ENCODE data around the gene EPOP.
A peak's percentile ranks its signal among the peaks of the same experiment; 100 is the strongest.

EPOP gene

GRCh38 chr17:38705523-38705802 is 30.7 kb upstream of the EPOP start:
- no peak for DNase-seq

- DNase-seq = peak; percentile 20 to 80
Measured at GRCh38 chr17:38704606-38705522, 30.1 kb upstream of the EPOP start, which contains the start of gene MLLT6. MLLT6 (plus strand) TSS chr17:38705273; CDS start chr17:38705633, 360 bp downstream.

DNA sequence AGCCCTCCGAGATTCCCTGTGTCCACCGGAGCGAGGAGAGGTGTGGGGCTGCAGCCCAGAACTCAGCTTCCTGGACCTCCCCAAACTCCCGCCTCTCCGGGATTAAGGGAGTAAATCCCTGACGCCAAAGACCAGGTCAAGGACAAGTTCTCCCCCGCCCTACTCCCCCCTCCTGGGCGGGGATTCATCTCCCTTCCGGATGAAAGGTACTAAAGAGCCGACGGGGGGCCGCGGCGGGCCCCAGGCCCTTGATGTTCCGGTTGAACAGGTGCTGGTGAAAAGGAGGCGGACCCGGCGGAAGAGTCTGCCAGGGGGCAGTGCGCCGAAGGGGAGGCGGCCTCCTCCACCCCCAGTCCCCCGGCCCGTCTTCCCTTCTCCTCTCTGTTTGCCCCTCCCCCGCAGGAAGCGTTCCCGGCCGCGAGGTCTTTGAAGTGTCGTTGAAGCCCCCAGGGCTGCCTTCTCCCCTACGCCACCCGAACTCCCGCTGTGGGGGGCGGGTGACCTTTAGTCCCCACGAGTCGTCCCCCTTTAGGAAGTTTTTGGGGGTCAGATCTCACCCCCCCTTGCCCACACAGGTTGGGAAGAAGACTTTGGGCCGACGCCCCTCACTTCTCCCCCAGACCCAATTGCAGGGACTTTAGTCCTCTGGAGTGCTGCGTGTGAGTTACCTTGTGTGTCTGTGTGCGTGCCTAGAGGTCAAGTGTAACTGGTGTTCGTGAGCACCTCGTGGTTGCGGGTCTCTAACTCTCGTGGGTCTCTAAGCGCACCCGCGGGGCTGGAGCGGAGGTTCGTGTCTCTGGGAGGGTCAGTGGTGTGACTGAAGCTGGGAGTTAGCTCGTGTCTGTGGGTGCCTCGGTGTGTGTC is 29.2 kb upstream of the EPOP start:
- no peak for DNase-seq

GRCh38 chr17:38702916-38703741 is 28.4 kb upstream of the EPOP start:
- DNase-seq = no peak

GRCh38 chr17:38702166-38702915 is 27.6 kb upstream of the EPOP start:
- DNase-seq = peak; percentile 38 to 84

GRCh38 chr17:38701504-38702165 is 26.9 kb upstream of the EPOP start:
- peak in 1 of 2 experiments; percentile 46 for DNase-seq

- DNase-seq = no peak
Measured at GRCh38 chr17:38698760-38699159, 24.0 kb upstream of the EPOP start.

DNA sequence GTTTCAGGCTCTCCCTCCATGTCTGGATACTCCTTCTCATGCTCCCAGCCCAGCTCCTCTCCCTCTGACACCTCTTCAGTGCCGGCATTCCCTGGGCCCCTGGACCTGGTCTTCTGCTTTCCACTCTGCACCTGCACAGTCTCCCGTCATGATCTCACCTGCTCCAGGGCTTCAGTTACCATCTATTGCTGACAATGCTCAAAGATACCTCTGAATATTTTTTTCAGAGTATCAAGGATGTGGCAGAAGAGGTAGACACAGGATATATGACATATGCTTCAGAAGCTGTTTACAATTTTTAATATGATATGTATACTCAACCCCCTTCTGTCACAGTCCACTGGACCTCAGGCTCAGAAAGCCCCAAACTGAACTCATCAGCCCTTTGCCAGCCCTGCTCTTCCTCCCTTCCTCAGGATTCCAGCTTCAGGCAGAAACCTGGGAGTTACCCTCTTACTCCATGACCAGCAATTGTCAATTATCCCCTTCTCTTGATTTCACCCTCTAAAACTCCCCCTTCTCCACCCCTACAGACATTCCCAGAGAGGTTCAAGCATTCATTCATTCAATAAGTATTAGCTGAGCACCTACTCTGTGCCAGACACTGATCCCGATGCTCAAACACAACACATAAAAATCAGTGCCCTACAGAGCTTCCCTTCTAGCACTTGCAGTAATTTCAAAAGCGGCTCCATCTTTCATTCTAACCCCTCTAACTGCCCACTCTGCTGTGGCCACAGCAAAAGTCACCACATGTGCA is 22.5 kb upstream of the EPOP start:
- no peak for DNase-seq

DNA sequence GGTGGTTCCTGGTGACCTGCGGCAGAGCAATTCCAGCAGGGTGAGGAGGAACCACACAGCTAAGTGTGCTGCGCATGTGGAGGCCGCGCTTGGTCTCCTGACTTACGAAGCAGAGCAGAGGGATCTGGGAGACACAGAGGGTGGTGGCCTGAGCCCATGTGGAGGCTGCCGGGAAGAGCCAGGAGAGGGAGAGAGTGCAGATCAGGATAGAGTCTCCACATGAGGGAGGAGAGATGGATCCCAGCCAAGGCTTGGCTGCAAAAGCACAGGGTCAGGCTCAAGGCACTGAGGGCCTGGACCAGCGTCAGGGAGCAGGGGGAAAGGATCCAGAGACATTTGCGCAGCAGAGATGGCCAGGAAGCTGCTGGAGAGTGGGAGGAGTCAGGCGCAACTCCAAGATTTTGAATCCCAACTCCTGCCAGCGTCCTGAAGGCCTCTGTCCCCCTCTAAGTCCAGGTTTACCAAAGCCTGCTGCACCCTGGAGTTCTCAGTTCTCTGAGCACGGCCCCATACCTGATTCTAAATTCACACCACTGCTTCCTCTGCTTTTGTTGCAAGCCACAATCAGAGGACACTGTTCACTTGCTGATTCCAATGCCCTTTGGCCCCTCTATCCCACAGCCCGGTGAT is 19.1 kb upstream of the EPOP start:
- peak; percentile 30 to 79 for DNase-seq

DNA sequence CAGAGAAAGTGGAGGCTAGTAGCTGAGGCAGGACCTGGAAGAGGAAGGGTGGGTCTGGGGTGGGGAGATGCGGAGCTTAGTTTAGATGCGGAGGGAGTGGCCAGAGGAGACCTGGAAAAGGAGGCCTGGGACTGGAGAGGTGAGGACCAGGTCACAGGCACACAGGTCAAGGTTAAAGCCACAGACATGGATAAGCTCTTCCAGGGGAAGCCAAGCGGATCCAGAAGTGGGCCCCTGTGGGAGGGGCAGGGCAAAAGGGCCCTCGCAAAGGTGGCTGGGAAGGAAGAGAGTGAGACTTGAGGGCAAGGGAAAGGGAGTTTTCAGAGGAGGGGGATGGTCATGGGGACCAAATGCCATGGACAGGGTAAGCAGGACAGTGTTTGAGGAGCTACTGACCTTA is 16.4 kb upstream of the EPOP start:
- DNase-seq = no peak

- no peak for DNase-seq
Measured at GRCh38 chr17:38690386-38690785, 15.6 kb upstream of the EPOP start.

- no peak for DNase-seq
Measured at GRCh38 chr17:38687286-38687685, 12.5 kb upstream of the EPOP start.

DNA sequence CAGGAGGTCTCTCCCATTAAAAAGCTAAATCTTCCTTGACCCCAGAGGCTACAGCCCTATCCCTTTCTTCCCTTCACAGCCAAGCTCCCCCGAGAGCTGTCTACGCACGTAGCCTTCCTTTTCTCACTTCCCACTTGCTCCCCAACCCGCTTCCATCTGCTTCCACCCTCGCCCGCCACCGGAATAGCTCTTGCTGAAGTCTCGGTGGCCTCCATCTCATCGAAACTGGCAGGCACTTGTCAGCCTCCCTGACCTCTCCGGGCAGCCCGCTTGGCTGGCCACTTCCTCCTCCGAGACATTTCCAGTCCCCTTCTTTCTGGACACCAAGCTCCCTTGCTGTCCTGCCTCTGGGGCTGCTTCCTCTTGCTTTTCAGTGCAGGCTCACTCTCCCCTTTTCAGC is 10.7 kb upstream of the EPOP start:
- DNase-seq = no peak

DNA sequence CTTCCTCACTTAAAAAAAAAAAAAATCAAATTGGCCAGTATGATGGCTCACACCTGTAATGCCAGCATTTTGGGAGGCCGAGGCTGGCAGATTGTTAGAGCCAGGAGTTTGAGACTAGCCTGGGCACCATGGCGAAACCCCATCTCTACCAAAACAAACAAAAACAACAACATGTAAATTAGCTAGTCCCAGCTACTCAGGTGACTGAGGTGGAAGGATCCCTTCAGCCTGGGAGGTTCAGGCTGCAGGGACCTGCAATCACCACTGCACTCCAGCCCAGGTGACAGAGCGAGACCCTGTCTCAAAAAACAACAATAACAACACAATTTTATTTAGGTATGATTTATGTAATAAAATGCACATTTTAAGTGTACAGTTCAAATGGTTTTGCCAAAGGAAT is 6.3 kb upstream of the EPOP start:
- no peak for DNase-seq

DNA sequence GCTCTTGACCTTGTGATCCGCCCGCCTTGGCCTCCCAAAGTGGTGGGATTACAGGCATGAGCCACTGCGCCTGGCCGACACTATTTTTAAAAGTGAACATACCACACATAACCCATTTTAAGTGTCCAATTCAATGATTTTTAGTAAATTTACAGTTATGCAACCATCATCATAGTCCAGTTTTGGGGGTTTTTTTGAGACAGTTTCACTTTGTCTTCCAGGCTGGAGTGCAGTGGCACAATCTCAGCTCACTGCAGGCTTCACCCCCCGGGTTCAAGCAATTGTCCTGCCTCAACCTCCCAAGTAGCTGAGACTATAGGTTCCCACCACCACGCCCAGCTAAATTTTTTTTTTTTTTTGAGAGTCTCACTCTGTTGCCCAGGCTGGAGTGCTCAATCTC is 3.1 kb upstream of the EPOP start:
- DNase-seq = no peak

GRCh38 chr17:38676706-38677504 is 2.1 kb upstream of the EPOP start:
- DNase-seq = peak; percentile 70 to 85

DNA sequence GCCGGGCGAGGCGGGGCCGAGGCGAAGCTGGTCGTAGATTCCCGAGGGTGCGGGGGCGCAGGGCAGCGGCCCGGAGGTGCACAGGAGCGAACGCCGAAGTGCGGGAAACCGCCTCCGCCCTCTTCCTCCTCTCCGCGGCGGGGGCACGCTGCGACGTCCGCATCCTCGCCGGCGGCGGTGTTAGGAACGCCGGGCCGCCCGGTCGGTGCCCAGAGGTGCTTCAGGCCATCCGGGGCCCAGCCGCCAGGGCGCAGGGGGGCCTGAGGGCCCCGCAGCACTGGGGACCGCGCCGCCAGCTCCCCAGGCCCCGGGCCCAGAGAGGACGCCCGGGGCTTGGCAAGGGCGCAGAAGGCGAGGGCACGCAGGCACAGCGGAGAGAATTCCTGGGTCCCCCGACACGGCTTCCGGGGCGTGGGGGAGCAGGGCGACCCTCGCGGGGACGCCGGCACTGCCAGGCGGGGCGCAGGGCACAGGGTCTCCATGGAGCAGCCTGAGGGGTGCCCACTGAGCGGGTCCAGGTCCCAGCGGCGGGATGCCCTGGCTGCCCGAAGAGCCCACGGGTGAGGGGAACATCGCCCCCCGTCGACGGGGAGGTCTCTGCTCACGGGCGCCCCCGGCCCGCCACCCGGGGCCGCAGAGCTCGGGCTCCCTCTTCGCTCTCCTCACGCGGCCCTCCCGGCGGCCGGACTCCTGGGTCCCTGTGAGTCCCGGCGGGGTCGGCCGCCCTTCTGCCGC is 576 bp downstream of the EPOP start:
- no peak for DNase-seq

GRCh38 chr17:38673707-38674013 is 1.1 kb downstream of the EPOP start:
- no peak for DNase-seq

Data from NCI-H446 (cell line).